GM04504 (cell line): ENCODE data around the gene FRYL.

Source experiments
- DNase-seq: peaks from one replicate; pipeline ENCODE4 v3.0.0-alpha.2; 2012; ENCODE audit warnings: low read depth

FRYL gene

GRCh38 chr4:48556268-48556667, 223.8 kb downstream of the FRYL start:
- DNase-seq: no peak

GRCh38 chr4:48554606-48555005, 225.5 kb downstream of the FRYL start:
- no peak for DNase-seq

- DNase-seq: no peak
These were observed 226.4 kb downstream of the FRYL start for GRCh38 chr4:48553720-48554119.

- DNase-seq: peak; percentile 13
These were observed 233.7 kb downstream of the FRYL start for GRCh38 chr4:48546336-48546735.

- no peak for DNase-seq
These were observed 236.3 kb downstream of the FRYL start for GRCh38 chr4:48543796-48544195.

- no peak for DNase-seq
These were observed 237.2 kb downstream of the FRYL start for GRCh38 chr4:48542888-48543287.

- no peak for DNase-seq
These were observed 240.5 kb downstream of the FRYL start for GRCh38 chr4:48539597-48539996.

GRCh38 chr4:48538358-48538757, 241.7 kb downstream of the FRYL start:
- no peak for DNase-seq

GRCh38 chr4:48526406-48526805, 253.7 kb downstream of the FRYL start:
- DNase-seq: no peak

GRCh38 chr4:48518143-48518542, 261.9 kb downstream of the FRYL start:
- no peak for DNase-seq

- DNase-seq: no peak
These were observed 270.5 kb downstream of the FRYL start for GRCh38 chr4:48509543-48509942.

- no peak for DNase-seq
These were observed 273.4 kb downstream of the FRYL start for GRCh38 chr4:48506716-48507115.

GRCh38 chr4:48504352-48504751, 275.7 kb downstream of the FRYL start:
- DNase-seq: no peak

GRCh38 chr4:48504026-48504330, 276.1 kb downstream of the FRYL start:
- no peak for DNase-seq

- no peak for DNase-seq
These were observed 276.6 kb downstream of the FRYL start for GRCh38 chr4:48503233-48504025.

- DNase-seq: no peak
These were observed 280.5 kb downstream of the FRYL start for GRCh38 chr4:48499551-48500066.

GRCh38 chr4:48498895-48499294, 281.2 kb downstream of the FRYL start:
- no peak for DNase-seq

GRCh38 chr4:48495941-48496340, 284.1 kb downstream of the FRYL start:
- no peak for DNase-seq

GRCh38 chr4:48493452-48494100, 286.5 kb downstream of the FRYL start:
- no peak for DNase-seq

- DNase-seq: no peak
These were observed 288.4 kb downstream of the FRYL start for GRCh38 chr4:48491514-48492176.

- DNase-seq: no peak
These were observed 289.2 kb downstream of the FRYL start for GRCh38 chr4:48490680-48491513.

GRCh38 chr4:48490012-48490679, 289.9 kb downstream of the FRYL start, which contains the start of gene ZAR1:
Gene ZAR1 (plus strand): TSS chr4:48490252. CDS start chr4:48490292, 40 bp downstream.
- no peak for DNase-seq
